Subcutaneous abdominal adipose tissue (tissue), 5 donors: ENCODE data around the gene DCN.
A peak's percentile ranks its signal among the peaks of the same experiment; 100 is the strongest.

Experiments used
- H3K27ac ChIP-seq: one replicate; pipeline ENCODE4 v1.7.0; 2013; ENCODE audit warnings: low read depth, mild to moderate bottlenecking, inconsistent platforms, low read length, moderate library complexity
- H3K27me3 ChIP-seq, 5 donors: one replicate each; pipeline ENCODE4 v1.7.0; 2013; ENCODE audit warnings: low read length in 5 of 5, inconsistent platforms in 1 of 5; ENCODE audit not compliant: control insufficient read depth in 5 of 5, insufficient read depth in 4 of 5
- H3K36me3 ChIP-seq, 5 donors: one replicate each; pipeline ENCODE4 v1.7.0; 2013; ENCODE audit warnings: low read length in 5 of 5; ENCODE audit not compliant: control insufficient read depth in 5 of 5, insufficient read depth in 5 of 5
- H3K4me1 ChIP-seq, 5 donors: one replicate each; pipeline ENCODE4 v1.7.0; 2013; ENCODE audit warnings: low read length in 5 of 5, mild to moderate bottlenecking in 3 of 5, moderate library complexity in 1 of 5; ENCODE audit not compliant: control insufficient read depth in 5 of 5, insufficient read depth in 5 of 5
- H3K4me3 ChIP-seq, 5 donors: one replicate each; pipeline ENCODE4 v1.7.0; 2013; ENCODE audit warnings: low read length in 5 of 5, low read depth in 1 of 5
- H3K9ac ChIP-seq, 5 donors: one replicate each; pipeline ENCODE4 v1.7.0; 2013; ENCODE audit warnings: low read length in 5 of 5, mild to moderate bottlenecking in 4 of 5, moderate library complexity in 3 of 5
- H3K9me3 ChIP-seq, 5 donors: one replicate each; pipeline ENCODE4 v1.7.0; 2013; ENCODE audit warnings: low read length in 5 of 5; ENCODE audit not compliant: control insufficient read depth in 5 of 5
- donor health status: healthy.
- donor health status: healthy.
- donor health status: healthy.
- donor health status: healthy.
- donor health status: healthy.

Gene DCN

GRCh38 chr12:91126516-91126915, 56.1 kb downstream of the DCN start:
- no peaks in the 10 kb centered on the region for H3K36me3 ChIP-seq
- no peak overlapping the region for H3K27ac ChIP-seq
- no peak overlapping the region for H3K9ac ChIP-seq
- H3K9me3 ChIP-seq = peaks cover 0 to 3% (median 0%) of the 10 kb centered on the region in 5 donors
- H3K27me3 ChIP-seq = no peaks in the 10 kb centered on the region
- H3K4me1 ChIP-seq = no peaks in the 10 kb centered on the region
- no peak overlapping the region for H3K4me3 ChIP-seq

GRCh38 chr12:91123236-91123916, 59.2 kb downstream of the DCN start:
- no peaks in the 10 kb centered on the region for H3K36me3 ChIP-seq
- no peak overlapping the region for H3K27ac ChIP-seq
- peaks cover 0 to 3% (median 0%) of the 10 kb centered on the region in 5 donors for H3K9me3 ChIP-seq
- H3K27me3 ChIP-seq = no peaks in the 10 kb centered on the region
- H3K9ac ChIP-seq = no peak overlapping the region
- H3K4me1 ChIP-seq = no peaks in the 10 kb centered on the region
- no peak overlapping the region for H3K4me3 ChIP-seq

GRCh38 chr12:91120781-91121180, 61.8 kb downstream of the DCN start:
- Histone ChIP-seq H3K27me3 (no peaks in the 10 kb centered on the region), H3K9ac (no peak overlapping the region), H3K27ac (no peak overlapping the region), H3K9me3 (peaks cover 0 to 3% (median 0%) of the 10 kb centered on the region in 5 donors), H3K4me3 (no peak overlapping the region), H3K4me1 (no peaks in the 10 kb centered on the region), H3K36me3 (no peaks in the 10 kb centered on the region)

GRCh38 chr12:91119089-91119488, 63.5 kb downstream of the DCN start:
- Histone ChIP-seq H3K36me3 (no peaks in the 10 kb centered on the region), H3K9me3 (no peaks in the 10 kb centered on the region), H3K27ac (no peak overlapping the region), H3K4me3 (no peak overlapping the region), H3K27me3 (no peaks in the 10 kb centered on the region), H3K9ac (no peak overlapping the region), H3K4me1 (no peaks in the 10 kb centered on the region)

- Histone ChIP-seq H3K27me3 (peaks cover 0 to 2% (median 0%) of the 10 kb centered on the region in 5 donors), H3K4me3 (no peak overlapping the region), H3K9ac (no peak overlapping the region), H3K4me1 (no peaks in the 10 kb centered on the region), H3K9me3 (no peaks in the 10 kb centered on the region), H3K27ac (no peak overlapping the region), H3K36me3 (no peaks in the 10 kb centered on the region)
Measured at GRCh38 chr12:91113621-91114020, 69.0 kb downstream of the DCN start.

- no peak within 1 kb of the TSS for H3K27ac ChIP-seq
- H3K4me3 ChIP-seq = peak within 1 kb of the TSS; percentile 32 to 74 (median 49)
- no peaks in the 10 kb centered on the region for H3K36me3 ChIP-seq
- no peak within 1 kb of the TSS for H3K9ac ChIP-seq
- H3K9me3 ChIP-seq = no peaks in the 10 kb centered on the region
- peaks cover 0 to 7% (median 0%) of the 10 kb centered on the region in 5 donors for H3K27me3 ChIP-seq
- H3K4me1 ChIP-seq = no peaks in the 10 kb centered on the region
Measured at GRCh38 chr12:91111366-91112325, 71.0 kb downstream of the DCN start, which contains the start of gene LUM. Gene LUM (minus strand): TSS chr12:91111494. CDS start chr12:91108979, 2,515 bp downstream.

GRCh38 chr12:91110311-91110924, 72.2 kb downstream of the DCN start:
- Histone ChIP-seq H3K36me3 (no peaks in the 10 kb centered on the region), H3K4me3 (peak overlapping the region; percentile 32 to 74 (median 49)), H3K27ac (no peak overlapping the region), H3K9ac (peak overlapping the region in 1 of 5 donors; percentile 24), H3K27me3 (peaks cover 0 to 7% (median 0%) of the 10 kb centered on the region in 5 donors), H3K4me1 (no peaks in the 10 kb centered on the region), H3K9me3 (no peaks in the 10 kb centered on the region)

- peak overlapping the region; percentile 22 to 74 (median 49) for H3K4me3 ChIP-seq
- peak overlapping the region in 1 of 5 donors; percentile 24 for H3K9ac ChIP-seq
- no peaks in the 10 kb centered on the region for H3K9me3 ChIP-seq
- H3K27me3 ChIP-seq = peaks cover 0 to 7% (median 0%) of the 10 kb centered on the region in 5 donors
- H3K27ac ChIP-seq = no peak overlapping the region
- H3K4me1 ChIP-seq = no peaks in the 10 kb centered on the region
- H3K36me3 ChIP-seq = no peaks in the 10 kb centered on the region
Measured at GRCh38 chr12:91109581-91110310, 72.9 kb downstream of the DCN start.

GRCh38 chr12:91109148-91109564, 73.5 kb downstream of the DCN start:
- H3K9me3 ChIP-seq = no peaks in the 10 kb centered on the region
- no peak overlapping the region for H3K9ac ChIP-seq
- peaks cover 0 to 7% (median 0%) of the 10 kb centered on the region in 5 donors for H3K27me3 ChIP-seq
- peak overlapping the region; percentile 11 to 74 (median 36) for H3K4me3 ChIP-seq
- H3K36me3 ChIP-seq = no peaks in the 10 kb centered on the region
- no peak overlapping the region for H3K27ac ChIP-seq
- H3K4me1 ChIP-seq = no peaks in the 10 kb centered on the region
